ENCODE data around the gene SORBS1. TPM values are rescaled to one million over a fixed set of nuclear protein-coding genes. Genes with fewer than 3 reads are reported as not detected.

Gene SORBS1
- polyA plus RNA-seq, 1 donor, result 76.7 TPM

- DNase-seq (ENCODE audit: low read depth), result no peak
These were observed 236.5 kb downstream of the SORBS1 start for GRCh38 chr10:95324436-95325268.

GRCh38 chr10:95321554-95322301 is 239.4 kb downstream of the SORBS1 start:
- DNase-seq (ENCODE audit: low read depth), result no peak

GRCh38 chr10:95319239-95319638 is 241.9 kb downstream of the SORBS1 start:
- no peak for DNase-seq (ENCODE audit: low read depth)

GRCh38 chr10:95315509-95315908 is 245.7 kb downstream of the SORBS1 start:
- DNase-seq (ENCODE audit: low read depth), result no peak

GRCh38 chr10:95314192-95314918 is 246.8 kb downstream of the SORBS1 start:
- DNase-seq (ENCODE audit: low read depth), result no peak

GRCh38 chr10:95312986-95313495 is 248.1 kb downstream of the SORBS1 start:
- no peak for DNase-seq (ENCODE audit: low read depth)

GRCh38 chr10:95312257-95312656 is 248.9 kb downstream of the SORBS1 start:
- DNase-seq (ENCODE audit: low read depth), result no peak

- no peak for DNase-seq (ENCODE audit: low read depth)
These were observed 251.2 kb downstream of the SORBS1 start for GRCh38 chr10:95309958-95310357.

- no peak for DNase-seq (ENCODE audit: low read depth)
These were observed 252.5 kb downstream of the SORBS1 start for GRCh38 chr10:95308389-95309302.

GRCh38 chr10:95306851-95307250 is 254.3 kb downstream of the SORBS1 start:
- DNase-seq (ENCODE audit: low read depth), result no peak

GRCh38 chr10:95306318-95306650 is 254.9 kb downstream of the SORBS1 start:
- no peak for DNase-seq (ENCODE audit: low read depth)

GRCh38 chr10:95305606-95306317 is 255.4 kb downstream of the SORBS1 start:
- no peak for DNase-seq (ENCODE audit: low read depth)

- DNase-seq (ENCODE audit: low read depth), result no peak
These were observed 256.2 kb downstream of the SORBS1 start for GRCh38 chr10:95304976-95305375.

GRCh38 chr10:95304463-95304862 is 256.7 kb downstream of the SORBS1 start:
- DNase-seq (ENCODE audit: low read depth), result no peak

- DNase-seq (ENCODE audit: low read depth), result no peak
These were observed 257.2 kb downstream of the SORBS1 start for GRCh38 chr10:95303950-95304349.

- no peak for DNase-seq (ENCODE audit: low read depth)
These were observed 257.6 kb downstream of the SORBS1 start for GRCh38 chr10:95303535-95303934.

GRCh38 chr10:95300022-95300539 is 261.1 kb downstream of the SORBS1 start:
- no peak for DNase-seq (ENCODE audit: low read depth)

GRCh38 chr10:95297402-95297801 is 263.8 kb downstream of the SORBS1 start:
- DNase-seq (ENCODE audit: low read depth), result no peak

- DNase-seq (ENCODE audit: low read depth), result no peak
These were observed 264.4 kb downstream of the SORBS1 start for GRCh38 chr10:95296764-95297163.

GRCh38 chr10:95295031-95295755 is 266.0 kb downstream of the SORBS1 start:
- no peak for DNase-seq (ENCODE audit: low read depth)

All from forelimb muscle (tissue), 1 donor.